Measurements from ENCODE around the gene GPR89B. TPM values are rescaled to one million over a fixed set of nuclear protein-coding genes. Genes with fewer than 3 reads are reported as not detected.
A peak's percentile ranks its signal among the peaks of the same experiment; 100 is the strongest.
"Not testable (repeated sequence)": the region's sequence is repeated elsewhere in the genome, so short reads cannot be mapped to it uniquely, and the experiment has no call there.

Gene GPR89B
- total and polyA plus RNA-seq, 5 donors: 7.9 to 12.3 (median 8.5) TPM

DNA sequence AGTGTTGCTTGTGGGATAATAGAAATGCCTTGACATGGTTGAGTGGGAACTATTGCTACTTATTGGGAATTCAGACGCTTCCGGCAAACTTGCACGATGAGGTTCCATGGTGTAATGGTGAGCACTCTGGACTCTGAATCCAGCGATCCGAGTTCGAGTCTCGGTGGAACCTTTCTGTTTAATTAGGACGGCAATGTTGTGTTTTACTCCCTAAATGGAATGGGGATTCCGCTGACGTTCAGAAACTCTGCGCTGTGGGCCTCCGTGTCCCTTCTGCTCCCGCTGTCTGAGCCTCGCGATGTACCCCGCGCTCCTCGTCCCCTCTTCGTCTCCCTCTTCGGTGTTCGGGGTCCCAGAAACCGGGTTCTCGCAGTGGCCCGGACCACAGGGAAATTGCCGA is 104.5 kb downstream of the GPR89B start:
- DNase-seq; intact Hi-C loops (cut with DNase I); H3K9me3 ChIP-seq (ENCODE audit: control insufficient read depth, low read length); H3K4me3 ChIP-seq (ENCODE audit: low read length); H3K27me3 ChIP-seq (ENCODE audit: control insufficient read depth, insufficient read depth); H3K4me1 ChIP-seq (ENCODE audit: control insufficient read depth, insufficient read depth, low read length); H3K27ac ChIP-seq (ENCODE audit: low read length): not testable (repeated sequence)
- WGBS: no CpG with 5 or more reads among the region's 25 CpGs
- peak; percentile 87 to 88 for ATAC-seq

DNA sequence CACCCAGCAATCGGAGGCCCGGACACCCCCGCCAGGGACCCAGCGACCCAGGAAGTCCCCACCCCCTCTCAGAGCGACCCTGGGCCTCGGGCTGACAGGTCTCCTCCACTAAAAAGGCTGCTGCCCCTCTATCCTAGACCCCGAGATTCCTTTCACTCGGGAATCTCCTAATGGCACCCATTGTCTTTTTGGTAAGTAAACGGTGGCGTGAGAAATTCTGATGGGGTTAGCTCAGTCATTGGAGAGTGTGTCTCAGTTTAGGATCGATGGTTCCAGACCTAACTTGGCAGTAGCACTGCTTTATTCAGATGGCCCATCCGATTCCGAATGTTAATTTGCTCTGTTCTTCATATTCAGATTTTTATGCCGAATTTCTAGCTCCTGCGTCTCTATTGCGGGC is 104.9 kb downstream of the GPR89B start:
- WGBS: 3% methylated on average over 12 of the region's 16 CpGs
- ATAC-seq: peak; percentile 31 to 63
- intact Hi-C loops (cut with DNase I); DNase-seq; H3K27ac ChIP-seq (ENCODE audit: low read length); H3K4me1 ChIP-seq (ENCODE audit: control insufficient read depth, insufficient read depth, low read length); H3K9me3 ChIP-seq (ENCODE audit: control insufficient read depth, low read length); H3K27me3 ChIP-seq (ENCODE audit: control insufficient read depth, insufficient read depth); H3K4me3 ChIP-seq (ENCODE audit: low read length): not testable (repeated sequence)

GRCh38 chr1:148037850-148038461 is 109.7 kb downstream of the GPR89B start:
- 22% methylated on average over 5 of the region's 21 CpGs for WGBS
- H3K9me3 ChIP-seq (ENCODE audit: control insufficient read depth, low read length); H3K4me1 ChIP-seq (ENCODE audit: control insufficient read depth, insufficient read depth, low read length); DNase-seq; H3K27me3 ChIP-seq (ENCODE audit: control insufficient read depth, insufficient read depth); H3K27ac ChIP-seq (ENCODE audit: low read length); intact Hi-C loops (cut with DNase I): not testable (repeated sequence)
- peak overlapping the region; percentile 64 for H3K4me3 ChIP-seq (ENCODE audit: low read length)
- ATAC-seq: peak in 1 of 2 donors; percentile 13

DNA sequence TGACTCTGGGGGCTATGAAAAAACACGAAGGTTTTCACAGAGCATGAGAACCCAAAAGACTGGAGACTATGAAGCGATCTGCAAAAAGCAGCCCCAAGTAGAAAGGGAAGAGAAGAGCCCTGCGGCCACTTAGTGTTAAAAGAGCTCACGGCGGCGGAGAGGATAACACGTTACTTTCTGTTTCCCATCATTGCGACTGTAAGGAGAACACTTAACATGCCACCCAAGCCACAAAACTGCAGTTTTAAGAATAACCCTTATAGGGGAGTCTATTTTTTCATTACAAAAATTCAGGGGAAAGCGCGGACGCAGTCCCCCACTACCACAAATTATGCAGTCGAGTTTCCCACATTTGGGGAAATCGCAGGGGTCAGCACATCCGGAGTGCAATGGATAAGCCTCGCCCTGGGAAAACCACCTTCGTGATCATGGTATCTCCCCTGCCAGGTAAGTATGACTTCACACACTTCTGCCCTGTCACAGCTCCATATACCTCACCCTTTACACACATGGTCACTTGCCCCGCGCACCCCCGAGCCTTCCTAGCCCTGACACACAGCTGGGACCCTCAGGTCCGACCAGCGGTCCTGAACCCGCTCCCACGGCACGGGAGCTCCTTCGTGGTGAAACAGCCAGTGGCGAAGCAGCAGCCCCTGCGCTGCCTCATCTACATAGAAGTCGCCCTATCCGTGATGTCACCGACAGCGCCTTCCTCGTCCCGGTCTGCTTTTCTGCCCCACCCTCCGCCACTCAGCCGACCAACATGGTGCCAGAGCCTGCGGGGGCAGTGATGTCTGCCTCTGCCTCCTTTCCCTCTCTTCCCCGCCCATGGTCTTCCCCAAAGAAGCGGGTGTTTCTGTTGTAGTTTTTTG is 110.5 kb downstream of the GPR89B start:
- H3K27ac ChIP-seq (ENCODE audit: low read length): peak overlapping the region; percentile 51
- peak overlapping the region; percentile 64 for H3K4me3 ChIP-seq (ENCODE audit: low read length)
- under 1% methylated on average over 19 of the region's 38 CpGs for WGBS
- intact Hi-C loops (cut with DNase I); H3K4me1 ChIP-seq (ENCODE audit: control insufficient read depth, insufficient read depth, low read length); H3K27me3 ChIP-seq (ENCODE audit: control insufficient read depth, insufficient read depth); H3K9me3 ChIP-seq (ENCODE audit: control insufficient read depth, low read length): not testable (repeated sequence)
- ATAC-seq: peak; percentile 93 to 95
- peak in 2 of 3 donors; percentile 28 to 51 for DNase-seq

Other genes starting within 250 kb of the GPR89B start
- gene GJA5, start 167.8 kb upstream of the GPR89B start, total RNA-seq: 100 to 1,000 TPM in 3 of 4 donors, 10 to 100 TPM in 1; 63.1 to 264 (median 165) TPM
- gene GJA5, start 167.8 kb upstream of the GPR89B start, polyA plus RNA-seq: 57.1 TPM
- not detected for gene GJA8, start 25.6 kb upstream of the GPR89B start, total RNA-seq
- not detected for gene GJA8, start 25.6 kb upstream of the GPR89B start, polyA plus RNA-seq
- 1 to 10 TPM; 4.1 to 5.1 (median 4.2) TPM for gene NBPF11, start 223.9 kb downstream of the GPR89B start, total RNA-seq
- gene NBPF11, start 223.9 kb downstream of the GPR89B start, polyA plus RNA-seq: 3.2 TPM

Data from right cardiac atrium (tissue), 5 donors.